PFSK-1 (cell line): Measurements from ENCODE around the gene HOMER2.

Experiments used
- FOXP2 ChIP-seq: optimal IDR thresholded peaks from 2 replicates; pipeline ENCODE3; 2011; ENCODE audit warnings: borderline replicate concordance, control low read depth, inconsistent platforms; ENCODE audit not compliant: insufficient read depth; ENCODE audit errors: extremely low read length, extremely low read depth
- POLR2AphosphoS5 ChIP-seq: IDR thresholded peaks from 2 replicates; pipeline ENCODE4 v1.6.1; 2012; ENCODE audit warnings: low read depth, mild to moderate bottlenecking, control low read depth, low read length, moderate library complexity
- REST ChIP-seq, 2 experiments: IDR thresholded peaks; 2 replicates each; pipeline versions ENCODE4 v1.6.1 to v1.8.0; 2011 to 2012; ENCODE audit warnings: low read depth in 2 of 2, low read length in 2 of 2, control low read depth in 1 of 2, inconsistent platforms in 1 of 2, mild to moderate bottlenecking in 1 of 2, moderate library complexity in 1 of 2; ENCODE audit not compliant: insufficient read depth in 1 of 2
- SIN3A ChIP-seq: IDR thresholded peaks from 2 replicates; pipeline ENCODE4 v1.6.1; 2012; ENCODE audit warnings: mild to moderate bottlenecking, low read length, moderate library complexity, borderline replicate concordance; ENCODE audit not compliant: insufficient read depth
- TAF1 ChIP-seq: IDR thresholded peaks from 2 replicates; pipeline ENCODE4 v1.6.1; 2012; ENCODE audit warnings: low read length, control low read depth, borderline replicate concordance; ENCODE audit not compliant: insufficient read depth

The HOMER2 gene

GRCh38 chr15:82980981-82981380, 28.5 kb upstream of the HOMER2 start:
- TF ChIP-seq SIN3A (no peak), TAF1 (no peak), REST (IDR thresholded peaks at IDR 0.05; ENCODE audit: insufficient read depth in 1 of 2, low read depth in 2 of 2, low read length in 2 of 2) (no peak), FOXP2 (no peak), POLR2AphosphoS5 (no peak)

- no peak for TF ChIP-seq FOXP2
Measured at GRCh38 chr15:82979726-82980125, 27.2 kb upstream of the HOMER2 start.

GRCh38 chr15:82978438-82978837, 25.9 kb upstream of the HOMER2 start:
- no peak for TF ChIP-seq POLR2AphosphoS5
- no peak for TF ChIP-seq SIN3A
- TF ChIP-seq FOXP2 = no peak
- TF ChIP-seq REST (IDR thresholded peaks at IDR 0.05; ENCODE audit: insufficient read depth in 1 of 2, low read depth in 2 of 2, low read length in 2 of 2) = no peak

- TF ChIP-seq REST (IDR thresholded peaks at IDR 0.05; ENCODE audit: insufficient read depth in 1 of 2, low read depth in 2 of 2, low read length in 2 of 2) (no peak), FOXP2 (no peak), SIN3A (no peak), TAF1 (no peak), POLR2AphosphoS5 (no peak)
Measured at GRCh38 chr15:82977076-82977475, 24.6 kb upstream of the HOMER2 start.

- TF ChIP-seq SIN3A (no peak), FOXP2 (no peak), TAF1 (no peak), POLR2AphosphoS5 (no peak), REST (IDR thresholded peaks at IDR 0.05; ENCODE audit: insufficient read depth in 1 of 2, low read depth in 2 of 2, low read length in 2 of 2) (no peak)
Measured at GRCh38 chr15:82972990-82973389, 20.5 kb upstream of the HOMER2 start.
